ENCODE results near the gene NOTCH4. TPM values are rescaled to one million over a fixed set of nuclear protein-coding genes. Genes with fewer than 3 reads are reported as not detected.

Gene NOTCH4
- total RNA-seq, 2 experiments from 2014 or later = 1.2 to 1.3 TPM

GRCh38 chr6:32192608-32193039, 31.2 kb downstream of the NOTCH4 start, which contains the start of gene GPSM3:
Gene GPSM3 (minus strand): TSS chr6:32192643. CDS start chr6:32192513, 130 bp downstream.
- POLR2A ChIA-PET = interaction anchor here (0.8 to 7.2 kb wide), 6 partner anchors 14 to 779 kb away, joined by 3 to 72 read pairs (median 3); partner anchors contain the start of genes AGPAT1, ATF6B, PSMB9 and RNF5
- H3K4me1 Mint-ChIP-seq (ENCODE audit: low read depth) = peaks cover 38% of the 10 kb centered on the region
- CTCF ChIA-PET = interaction anchor here (0.8 to 4.4 kb wide), 4 partner anchors 13 to 761 kb away, joined by 3 to 32 read pairs (median 3); partner anchors contain the start of gene HLA-DMA
- H3K27ac Mint-ChIP-seq = peak within 1 kb of the TSS; percentile 99
- DNase-seq = peak; percentile 63
- no peaks in the 10 kb centered on the region for H3K9me3 Mint-ChIP-seq
- intact Hi-C loops (cut with micrococcal nuclease) = no loop called here
- peaks cover 23% of the 10 kb centered on the region for H3K36me3 Mint-ChIP-seq (ENCODE audit: low read depth)
- H3K27me3 Mint-ChIP-seq = no peaks in the 10 kb centered on the region
- no peak for ATAC-seq
- H3K4me3 Mint-ChIP-seq = peak within 1 kb of the TSS; percentile 97
- no peak for TF ChIP-seq CTCF (IDR thresholded peaks at IDR 0.05)

GRCh38 chr6:32191696-32192607, 31.9 kb downstream of the NOTCH4 start:
- peaks cover 43% of the 10 kb centered on the region for H3K4me1 Mint-ChIP-seq (ENCODE audit: low read depth)
- intact Hi-C loops (cut with micrococcal nuclease) = no loop called here
- CTCF ChIA-PET = interaction anchor here (0.8 to 4.4 kb wide), 5 partner anchors 27 to 761 kb away, joined by 3 to 32 read pairs (median 3); partner anchors contain the start of genes EGFL8 and HLA-DMA
- peaks cover 29% of the 10 kb centered on the region for H3K36me3 Mint-ChIP-seq (ENCODE audit: low read depth)
- no peak for TF ChIP-seq CTCF (IDR thresholded peaks at IDR 0.05)
- H3K9me3 Mint-ChIP-seq = no peaks in the 10 kb centered on the region
- peak overlapping the region; percentile 99 for H3K27ac Mint-ChIP-seq
- H3K27me3 Mint-ChIP-seq = no peaks in the 10 kb centered on the region
- DNase-seq (peak; percentile 25), ATAC-seq (no peak)
- H3K4me3 Mint-ChIP-seq = peak overlapping the region; percentile 97
- POLR2A ChIA-PET = interaction anchor here (0.8 to 7.2 kb wide), 6 partner anchors 13 to 780 kb away, joined by 3 to 72 read pairs (median 3); partner anchors contain the start of genes AGPAT1, ATF6B, PSMB9 and RNF5

GRCh38 chr6:32190911-32191677, 32.8 kb downstream of the NOTCH4 start:
- H3K27ac Mint-ChIP-seq = peak overlapping the region; percentile 99
- TF ChIP-seq CTCF (IDR thresholded peaks at IDR 0.05) = no peak
- intact Hi-C loops (cut with micrococcal nuclease) = no loop called here
- H3K9me3 Mint-ChIP-seq = no peaks in the 10 kb centered on the region
- ChIA-PET CTCF (interaction anchor here (0.8 to 1.4 kb wide), 4 partner anchors 27 to 74 kb away, joined by 3 read pairs; partner anchors contain the start of gene EGFL8), POLR2A (interaction anchor here (0.8 to 7.2 kb wide), 4 partner anchors 8 to 662 kb away, joined by 3 to 72 read pairs (median 3); partner anchors contain the start of genes AGPAT1, PSMB9, RNF5 and TAP1)
- H3K36me3 Mint-ChIP-seq (ENCODE audit: low read depth) = peaks cover 38% of the 10 kb centered on the region
- DNase-seq = no peak
- H3K4me3 Mint-ChIP-seq = peak overlapping the region; percentile 97
- peaks cover 48% of the 10 kb centered on the region for H3K4me1 Mint-ChIP-seq (ENCODE audit: low read depth)
- H3K27me3 Mint-ChIP-seq = no peaks in the 10 kb centered on the region
- ATAC-seq = no peak

GRCh38 chr6:32190054-32190851, 33.6 kb downstream of the NOTCH4 start, which contains the start of gene PBX2:
Gene PBX2 (minus strand): TSS chr6:32190202. CDS start chr6:32189915, 287 bp downstream.
- Mint-ChIP-seq H3K4me1 (ENCODE audit: low read depth) (peaks cover 55% of the 10 kb centered on the region), H3K36me3 (ENCODE audit: low read depth) (peaks cover 44% of the 10 kb centered on the region), H3K4me3 (peak within 1 kb of the TSS; percentile 97), H3K27ac (peak within 1 kb of the TSS; percentile 99), H3K27me3 (no peaks in the 10 kb centered on the region), H3K9me3 (no peaks in the 10 kb centered on the region)
- CTCF ChIA-PET = interaction anchor here (0.8 to 1.4 kb wide), 4 partner anchors 21 to 73 kb away, joined by 3 read pairs; partner anchors contain the start of gene EGFL8
- intact Hi-C loops (cut with micrococcal nuclease) = no loop called here
- DNase-seq (peak; percentile 90), ATAC-seq (peak; percentile 64)
- POLR2A ChIA-PET = interaction anchor here (0.6 to 7.2 kb wide), 5 partner anchors 8 to 1352 kb away, joined by 3 to 72 read pairs (median 3); partner anchors contain the start of genes AGPAT1 and RNF5
- TF ChIP-seq CTCF (IDR thresholded peaks at IDR 0.05) = no peak
